Measurements from ENCODE around the gene ZSCAN30.
A peak's percentile ranks its signal among the peaks of the same experiment; 100 is the strongest.

DNA sequence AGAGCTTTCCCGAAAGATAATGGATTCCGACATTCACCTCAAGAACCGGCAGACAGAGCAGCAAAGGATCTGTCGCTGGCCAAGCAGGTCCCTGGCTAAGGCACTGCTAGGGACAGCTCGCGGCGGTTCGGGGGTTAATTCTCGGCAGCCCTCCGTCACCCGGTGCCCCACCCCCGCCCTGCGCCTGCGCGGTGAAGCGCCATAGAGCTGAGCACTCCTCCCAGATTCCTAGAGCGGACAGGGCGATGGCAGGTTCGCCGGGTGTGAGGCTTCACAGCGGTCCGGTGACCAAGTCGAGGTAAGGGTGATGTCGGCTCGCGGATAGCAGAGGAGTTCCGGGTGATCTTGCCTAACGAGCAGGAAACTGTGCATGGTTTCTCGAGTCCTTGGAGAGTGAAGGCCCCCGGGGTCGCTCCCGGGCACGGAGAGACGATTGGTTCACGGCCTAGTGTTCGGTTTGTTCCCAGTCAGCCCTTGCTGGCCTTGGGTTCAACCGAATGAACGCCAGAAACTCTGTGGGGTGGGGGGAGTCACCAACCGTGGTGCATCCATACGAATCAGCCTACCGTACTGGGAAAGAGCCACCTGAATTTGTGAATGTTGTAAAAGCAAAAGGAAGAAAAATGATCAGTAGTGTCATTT is at the start of gene ZSCAN30:
- TF ChIP-seq, protein P1, sequence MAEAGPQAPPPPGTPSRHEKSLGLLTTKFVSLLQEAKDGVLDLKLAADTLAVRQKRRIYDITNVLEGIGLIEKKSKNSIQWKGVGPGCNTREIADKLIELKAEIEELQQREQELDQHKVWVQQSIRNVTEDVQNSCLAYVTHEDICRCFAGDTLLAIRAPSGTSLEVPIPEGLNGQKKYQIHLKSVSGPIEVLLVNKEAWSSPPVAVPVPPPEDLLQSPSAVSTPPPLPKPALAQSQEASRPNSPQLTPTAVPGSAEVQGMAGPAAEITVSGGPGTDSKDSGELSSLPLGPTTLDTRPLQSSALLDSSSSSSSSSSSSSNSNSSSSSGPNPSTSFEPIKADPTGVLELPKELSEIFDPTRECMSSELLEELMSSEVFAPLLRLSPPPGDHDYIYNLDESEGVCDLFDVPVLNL (IDR thresholded peaks at IDR 0.05; ENCODE audit: low read depth, low read length), result no peak
- TF ChIP-seq ZNF274 (IDR thresholded peaks at IDR 0.05; ENCODE audit: insufficient read depth, insufficient read length), result no peak
- TF ChIP-seq, protein P2, sequence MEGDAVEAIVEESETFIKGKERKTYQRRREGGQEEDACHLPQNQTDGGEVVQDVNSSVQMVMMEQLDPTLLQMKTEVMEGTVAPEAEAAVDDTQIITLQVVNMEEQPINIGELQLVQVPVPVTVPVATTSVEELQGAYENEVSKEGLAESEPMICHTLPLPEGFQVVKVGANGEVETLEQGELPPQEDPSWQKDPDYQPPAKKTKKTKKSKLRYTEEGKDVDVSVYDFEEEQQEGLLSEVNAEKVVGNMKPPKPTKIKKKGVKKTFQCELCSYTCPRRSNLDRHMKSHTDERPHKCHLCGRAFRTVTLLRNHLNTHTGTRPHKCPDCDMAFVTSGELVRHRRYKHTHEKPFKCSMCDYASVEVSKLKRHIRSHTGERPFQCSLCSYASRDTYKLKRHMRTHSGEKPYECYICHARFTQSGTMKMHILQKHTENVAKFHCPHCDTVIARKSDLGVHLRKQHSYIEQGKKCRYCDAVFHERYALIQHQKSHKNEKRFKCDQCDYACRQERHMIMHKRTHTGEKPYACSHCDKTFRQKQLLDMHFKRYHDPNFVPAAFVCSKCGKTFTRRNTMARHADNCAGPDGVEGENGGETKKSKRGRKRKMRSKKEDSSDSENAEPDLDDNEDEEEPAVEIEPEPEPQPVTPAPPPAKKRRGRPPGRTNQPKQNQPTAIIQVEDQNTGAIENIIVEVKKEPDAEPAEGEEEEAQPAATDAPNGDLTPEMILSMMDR (IDR thresholded peaks at IDR 0.05 in 2 of 3, conservative IDR thresholded peaks at IDR 0.05 in 1 of 3; ENCODE audit: control insufficient read depth in 2 of 3, extremely low read depth in 1 of 3, insufficient read depth in 1 of 3, low read depth in 3 of 3, low read length in 3 of 3), result no peak
- TF ChIP-seq HDAC6 (IDR thresholded peaks at IDR 0.05; ENCODE audit: unreplicated experiment), result no peak
- peak; percentile 72 for TF ChIP-seq POLR2AphosphoS2 (IDR thresholded peaks at IDR 0.05; ENCODE audit: low read depth, low read length)

Data from GM12878 (cell line).